Upper lobe of left lung (tissue), 4 donors: ENCODE results near the gene LRRC75B.

Source experiments
- EP300 ChIP-seq, 4 donors: sonication (generic); formaldehyde crosslinking; IDR thresholded peaks; one replicate each; pipeline ENCODE4 v1.5.1; 2017; ENCODE audit warnings: antibody characterized with exemption in 4 of 4, control low read depth in 2 of 4
- POLR2A ChIP-seq, 4 donors: fragments of 450-650 bp; IDR thresholded peaks; one replicate each; pipeline ENCODE4 v1.5.1; 2016 to 2017; ENCODE audit warnings: antibody characterized with exemption in 4 of 4, mild to moderate bottlenecking in 2 of 4
- POLR2AphosphoS5 ChIP-seq, 2 donors: sonication (generic); formaldehyde crosslinking; IDR thresholded peaks; one replicate each; pipeline ENCODE4 v1.5.1; 2017; ENCODE audit warnings: antibody characterized with exemption in 2 of 2
- TF ChIP-seq, protein P1 (sequence below), 6 experiments: fragments of 450-650 bp in 4 of 6; fragments of 200-600 bp in 2 of 6; sonication (generic) in 2 of 6; IDR thresholded peaks; one replicate each; pipeline ENCODE4 v1.5.1; 2016 to 2019; ENCODE audit warnings: antibody characterized with exemption in 6 of 6

DNA sequence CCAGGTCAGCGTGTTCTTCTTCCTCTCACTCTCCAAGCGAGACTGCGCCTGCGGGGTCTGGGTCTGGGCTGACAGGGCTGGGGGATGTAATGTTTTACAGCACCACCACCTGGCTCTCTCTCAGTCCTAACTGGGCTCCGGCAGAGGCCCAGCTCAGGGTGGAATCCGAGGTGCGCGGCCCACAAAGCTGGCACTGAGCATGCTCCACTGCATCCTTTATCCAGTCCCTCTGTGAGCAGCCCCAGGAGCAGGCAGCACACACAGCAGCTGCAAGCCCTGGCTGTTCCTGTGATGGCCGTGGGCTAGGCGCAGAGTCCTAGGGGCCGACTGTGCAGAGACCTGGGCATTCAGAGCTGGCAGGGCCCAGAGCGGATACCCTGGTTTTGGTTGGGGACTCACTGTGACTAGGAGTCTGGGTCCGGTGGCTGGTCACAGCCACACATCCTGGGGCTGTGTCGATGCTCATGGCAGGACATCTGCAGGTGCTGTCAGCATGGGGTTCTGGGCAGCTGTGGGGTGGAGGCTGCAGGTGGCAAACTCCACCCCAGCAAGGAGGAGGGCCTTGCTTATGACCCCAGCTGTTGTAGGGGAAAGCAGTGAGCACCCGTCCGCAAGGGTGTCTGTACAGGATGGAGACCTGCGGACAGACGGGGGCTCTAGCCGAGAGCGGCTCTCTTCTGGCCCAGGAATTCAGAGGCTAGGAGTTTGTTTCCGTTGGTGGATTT is 4.0 kb downstream of the LRRC75B start:
- TF ChIP-seq, protein P1, sequence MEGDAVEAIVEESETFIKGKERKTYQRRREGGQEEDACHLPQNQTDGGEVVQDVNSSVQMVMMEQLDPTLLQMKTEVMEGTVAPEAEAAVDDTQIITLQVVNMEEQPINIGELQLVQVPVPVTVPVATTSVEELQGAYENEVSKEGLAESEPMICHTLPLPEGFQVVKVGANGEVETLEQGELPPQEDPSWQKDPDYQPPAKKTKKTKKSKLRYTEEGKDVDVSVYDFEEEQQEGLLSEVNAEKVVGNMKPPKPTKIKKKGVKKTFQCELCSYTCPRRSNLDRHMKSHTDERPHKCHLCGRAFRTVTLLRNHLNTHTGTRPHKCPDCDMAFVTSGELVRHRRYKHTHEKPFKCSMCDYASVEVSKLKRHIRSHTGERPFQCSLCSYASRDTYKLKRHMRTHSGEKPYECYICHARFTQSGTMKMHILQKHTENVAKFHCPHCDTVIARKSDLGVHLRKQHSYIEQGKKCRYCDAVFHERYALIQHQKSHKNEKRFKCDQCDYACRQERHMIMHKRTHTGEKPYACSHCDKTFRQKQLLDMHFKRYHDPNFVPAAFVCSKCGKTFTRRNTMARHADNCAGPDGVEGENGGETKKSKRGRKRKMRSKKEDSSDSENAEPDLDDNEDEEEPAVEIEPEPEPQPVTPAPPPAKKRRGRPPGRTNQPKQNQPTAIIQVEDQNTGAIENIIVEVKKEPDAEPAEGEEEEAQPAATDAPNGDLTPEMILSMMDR (IDR thresholded peaks at IDR 0.05): no peak
- TF ChIP-seq POLR2AphosphoS5 (IDR thresholded peaks at IDR 0.05): no peak
- TF ChIP-seq EP300 (IDR thresholded peaks at IDR 0.05): no peak
- TF ChIP-seq POLR2A (IDR thresholded peaks at IDR 0.05): no peak
